Nephron (organoid): ENCODE measurements around the gene TRIM27.
"Not testable (repeated sequence)": the region's sequence is repeated elsewhere in the genome, so short reads cannot be mapped to it uniquely, and the experiment has no call there.

Experiments
- H3K27ac Mint-ChIP-seq, 3 experiments: 2 replicates each; pipeline ENCODE4 v1.8.0; 2020; ENCODE audit warnings: mixed read lengths in 3 of 3, mild to moderate bottlenecking in 2 of 3, moderate library complexity in 1 of 3
- H3K27me3 Mint-ChIP-seq: 2 replicates; pipeline ENCODE4 v1.8.0; 2021; ENCODE audit warnings: low read depth, mild to moderate bottlenecking, moderate library complexity, mixed read lengths
- H3K36me3 Mint-ChIP-seq: 2 replicates; pipeline ENCODE4 v1.8.0; 2020; ENCODE audit warnings: low read depth, mixed read lengths
- H3K4me1 Mint-ChIP-seq: 2 replicates; pipeline ENCODE4 v1.8.0; 2020; ENCODE audit warnings: mixed read lengths
- H3K4me3 Mint-ChIP-seq, 3 experiments: 2 replicates each; pipeline ENCODE4 v1.8.0; 2020; ENCODE audit warnings: mild to moderate bottlenecking in 3 of 3, mixed read lengths in 3 of 3, moderate library complexity in 2 of 3
- H3K9me3 Mint-ChIP-seq: 2 replicates; pipeline ENCODE4 v1.8.0; 2020; ENCODE audit warnings: mixed read lengths
- CTCF ChIP-seq, 3 experiments: fragments of 200-600 bp; sonication (generic); IDR thresholded peaks; one replicate each; pipeline ENCODE4 v1.5.0; 2021; ENCODE audit warnings: antibody characterized with exemption in 3 of 3; ENCODE audit not compliant: unreplicated experiment in 3 of 3

The TRIM27 gene

GRCh38 chr6:28863604-28864325 lies 60.0 kb downstream of the TRIM27 start:
- peak overlapping the region; percentile 88 to 94 (median 93) for H3K4me3 Mint-ChIP-seq
- H3K36me3 Mint-ChIP-seq, result no peaks in the 10 kb centered on the region
- H3K9me3 Mint-ChIP-seq, result peaks cover 6% of the 10 kb centered on the region
- peak in 1 of 3 experiments; percentile 7 for TF ChIP-seq CTCF (IDR thresholded peaks at IDR 0.05; ENCODE audit: unreplicated experiment in 3 of 3)
- H3K4me1 Mint-ChIP-seq, result peaks cover 24% of the 10 kb centered on the region
- peak overlapping the region; percentile 66 to 82 (median 74) for H3K27ac Mint-ChIP-seq
- H3K27me3 Mint-ChIP-seq, result peaks cover 10% of the 10 kb centered on the region

GRCh38 chr6:28862077-28862476 lies 61.7 kb downstream of the TRIM27 start:
- Mint-ChIP-seq H3K27ac (no peak overlapping the region), H3K27me3 (peaks cover 10% of the 10 kb centered on the region), H3K4me3 (peak overlapping the region in 2 of 3 experiments; percentile 74 to 75), H3K9me3 (peaks cover 6% of the 10 kb centered on the region), H3K36me3 (no peaks in the 10 kb centered on the region), H3K4me1 (peaks cover 22% of the 10 kb centered on the region)
- TF ChIP-seq CTCF (IDR thresholded peaks at IDR 0.05; ENCODE audit: unreplicated experiment in 3 of 3), result no peak

- Mint-ChIP-seq H3K27me3 (peaks cover 10% of the 10 kb centered on the region), H3K4me1 (peaks cover 19% of the 10 kb centered on the region), H3K9me3 (peaks cover 7% of the 10 kb centered on the region), H3K36me3 (no peaks in the 10 kb centered on the region), H3K4me3 (no peak overlapping the region), H3K27ac (no peak overlapping the region)
- no peak for TF ChIP-seq CTCF (IDR thresholded peaks at IDR 0.05; ENCODE audit: unreplicated experiment in 3 of 3)
These were observed 62.4 kb downstream of the TRIM27 start for GRCh38 chr6:28861339-28861738.

GRCh38 chr6:28860581-28860980 lies 63.2 kb downstream of the TRIM27 start:
- Mint-ChIP-seq H3K27me3 (peaks cover 10% of the 10 kb centered on the region), H3K4me1 (peaks cover 14% of the 10 kb centered on the region), H3K4me3 (peak overlapping the region in 2 of 3 experiments; percentile 2 to 8), H3K9me3 (peaks cover 5% of the 10 kb centered on the region), H3K36me3 (no peaks in the 10 kb centered on the region), H3K27ac (peak overlapping the region in 2 of 3 experiments; percentile 13 to 85)
- TF ChIP-seq CTCF (IDR thresholded peaks at IDR 0.05; ENCODE audit: unreplicated experiment in 3 of 3), result no peak

DNA sequence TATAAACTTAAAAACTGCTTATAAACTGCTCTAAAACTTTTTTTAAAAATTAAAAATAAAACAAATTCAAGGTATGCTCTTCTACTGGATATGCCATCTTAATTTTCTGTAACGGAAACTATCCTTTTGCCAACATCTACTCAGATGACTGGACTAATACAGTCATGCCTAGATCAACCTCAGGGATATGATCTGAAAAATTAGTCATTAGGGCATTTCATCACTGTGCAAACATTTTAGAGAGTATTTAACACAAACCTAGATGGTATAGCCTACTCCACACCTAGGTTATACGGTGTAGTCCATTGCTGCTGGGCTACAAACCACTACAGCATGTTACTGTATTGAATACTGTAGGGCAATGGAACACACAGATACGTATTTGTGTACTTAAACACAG lies 64.8 kb downstream of the TRIM27 start:
- no peak for TF ChIP-seq CTCF (IDR thresholded peaks at IDR 0.05; ENCODE audit: unreplicated experiment in 3 of 3)
- H3K27ac Mint-ChIP-seq, result no peak overlapping the region
- H3K4me1 Mint-ChIP-seq, result peaks cover 8% of the 10 kb centered on the region
- H3K9me3 Mint-ChIP-seq, result peaks cover 9% of the 10 kb centered on the region
- H3K36me3 Mint-ChIP-seq, result no peaks in the 10 kb centered on the region
- no peak overlapping the region for H3K4me3 Mint-ChIP-seq
- H3K27me3 Mint-ChIP-seq, result peaks cover 10% of the 10 kb centered on the region

DNA sequence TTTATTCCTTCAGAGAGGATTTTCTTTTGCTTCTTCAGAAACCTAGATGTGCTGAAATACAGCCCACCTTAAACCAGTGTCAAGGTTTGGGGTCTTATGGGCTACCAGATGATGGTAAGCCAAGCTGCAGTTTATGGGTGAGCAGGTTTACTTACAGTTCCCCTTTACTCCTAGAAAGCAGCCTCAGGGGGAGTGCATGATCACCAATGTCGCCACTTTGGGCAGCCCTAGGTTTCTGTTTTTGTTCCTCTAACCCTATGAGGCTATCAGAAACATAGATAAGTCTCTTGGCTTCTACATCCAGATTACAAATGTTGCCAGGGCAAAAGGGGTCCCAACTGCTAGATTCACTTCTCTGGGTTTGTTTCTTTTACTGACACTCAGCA lies 67.2 kb downstream of the TRIM27 start:
- Mint-ChIP-seq H3K36me3 (no peaks in the 10 kb centered on the region), H3K27ac (no peak overlapping the region), H3K4me1 (no peaks in the 10 kb centered on the region), H3K27me3 (peaks cover 22% of the 10 kb centered on the region), H3K9me3 (peaks cover 9% of the 10 kb centered on the region), H3K4me3 (no peak overlapping the region)
- TF ChIP-seq CTCF (IDR thresholded peaks at IDR 0.05; ENCODE audit: unreplicated experiment in 3 of 3), result no peak

GRCh38 chr6:28854405-28854804 lies 69.4 kb downstream of the TRIM27 start:
- not testable (repeated sequence) for H3K27ac Mint-ChIP-seq, H3K36me3 Mint-ChIP-seq, H3K4me1 Mint-ChIP-seq, H3K4me3 Mint-ChIP-seq
- peaks cover 14% of the 10 kb centered on the region for H3K9me3 Mint-ChIP-seq
- H3K27me3 Mint-ChIP-seq, result peaks cover 23% of the 10 kb centered on the region
